ENCODE data around the gene MRPL10.

DNA sequence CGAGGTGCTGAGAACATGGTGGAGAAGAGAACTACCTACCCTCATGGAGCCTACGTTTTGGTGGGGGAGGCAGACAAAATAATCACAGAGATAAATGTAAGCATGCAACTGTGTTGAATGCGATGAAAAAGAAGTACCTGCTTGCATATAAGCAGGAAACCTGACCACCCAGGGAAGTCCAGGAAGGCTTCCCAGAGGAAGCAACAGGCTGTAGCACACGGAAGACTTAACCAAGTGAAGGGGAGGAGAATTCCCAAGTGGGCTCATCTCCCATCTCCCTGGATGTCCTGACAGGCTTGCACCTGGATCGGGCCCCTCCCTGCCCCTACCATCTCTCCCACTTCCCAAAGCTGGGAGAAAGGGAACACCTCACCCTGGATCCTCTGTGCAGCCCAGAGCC lies 7.7 kb upstream of the MRPL10 start:
- TF ChIP-seq CTCF (IDR thresholded peaks at IDR 0.05) (no peak), ZFX (IDR thresholded peaks at IDR 0.05; ENCODE audit: borderline replicate concordance) (no peak)

Data from 22Rv1 (cell line).